Heart left ventricle (tissue), 16 donors: ENCODE results near the gene KRT33A. TPM values are rescaled to one million over a fixed set of nuclear protein-coding genes. Genes with fewer than 3 reads are reported as not detected.

Experiments used
- ATAC-seq, 4 donors: fragments of 200-7000 bp; cut with Tn5 transposase; one replicate each; pipeline ENCODE4 v1.9.1; 2020 to 2022; ENCODE audit warnings: moderate library complexity in 4 of 4, mild to moderate bottlenecking in 3 of 4, moderate number of reproducible peaks in 1 of 4
- DNase-seq, 5 donors: peaks; one replicate each; pipeline ENCODE4 v3.0.0-alpha.2; 2020
- H3K27ac ChIP-seq, 12 donors: fragments of 200-600 bp; sonication (generic) in 4 of 12; one replicate each; pipeline versions ENCODE4 v1.5.0 to v1.8.0; 2016 to 2022; ENCODE audit warnings: mild to moderate bottlenecking in 2 of 12
- H3K27me3 ChIP-seq, 9 donors: fragments of 200-600 bp; sonication (generic) in 2 of 9; one replicate each; pipeline versions ENCODE4 v1.5.1 to v1.8.0; 2016 to 2022; ENCODE audit warnings: mild to moderate bottlenecking in 3 of 9
- H3K36me3 ChIP-seq, 9 donors: fragments of 200-600 bp; sonication (generic) in 2 of 9; one replicate each; pipeline versions ENCODE4 v1.5.0 to v1.8.0; 2018 to 2022; ENCODE audit warnings: mild to moderate bottlenecking in 2 of 9
- H3K4me1 ChIP-seq, 12 donors: fragments of 200-600 bp; sonication (generic) in 4 of 12; one replicate each; pipeline versions ENCODE4 v1.5.0 to v1.8.0; 2016 to 2022; ENCODE audit warnings: mild to moderate bottlenecking in 3 of 12
- H3K4me3 ChIP-seq, 12 donors: fragments of 200-600 bp; sonication (generic) in 4 of 12; one replicate each; pipeline versions ENCODE4 v1.5.0 to v1.8.0; 2017 to 2022; ENCODE audit warnings: mild to moderate bottlenecking in 9 of 12, moderate library complexity in 4 of 12
- H3K9me3 ChIP-seq, 12 donors: fragments of 200-600 bp; sonication (generic) in 4 of 12; one replicate each; pipeline versions ENCODE4 v1.5.0 to v1.8.0; 2016 to 2022; ENCODE audit warnings: mild to moderate bottlenecking in 1 of 12
- POLR2A ChIP-seq, 2 donors: fragments of 450-650 bp; IDR thresholded peaks; one replicate each; pipeline ENCODE4 v1.6.1; 2017; ENCODE audit warnings: antibody characterized with exemption in 2 of 2, mild to moderate bottlenecking in 2 of 2, moderate library complexity in 2 of 2
- WGBS, 4 donors: extraction: QIAGEN DNeasy Blood & Tissue Kit in 2 of 4; methylation state at CpG; one replicate each; pipeline versions ENCODE4 v1.1.5 to v1.1.7; 2013 to 2018; 5-methylcytosine and 5-hydroxymethylcytosine counted together
- intact Hi-C, 10 donors: fragments of 100-400 bp; cut with DNase I; formaldehyde crosslinking; loops; one replicate each; pipeline versions ENCODE4 v1.11.1 to v1.14.2; 2022
- polyA plus RNA-seq, 2 donors: library from polyadenylated mRNA; stranded (reverse); fragments of 200-250 nt; gene quantifications; one replicate each; pipeline ENCODE4 v1.2.3, GENCODE V29; 2013
- total RNA-seq, 9 donors: library from RNA; depleted of rRNA in 2 of 9; stranded (reverse); fragments of >200 nt in 2 of 9; fragmentation: NEBNext Ultra II Directional in 3 of 9; extraction: Animal tissue kit (Norgen Biotek cat#: 25700) in 3 of 9; gene quantifications; one replicate each; pipeline versions ENCODE4 v1.1.0 to v1.2.4, GENCODE V29; 2016 to 2023
- TF ChIP-seq, protein P1 (sequence below), 12 donors: fragments of 200-600 bp; sonication (generic) in 4 of 12; IDR thresholded peaks; one replicate each; pipeline versions ENCODE4 v1.5.0 to v1.8.0; 2018 to 2022; ENCODE audit warnings: antibody characterized with exemption in 12 of 12, mild to moderate bottlenecking in 5 of 12
- donor health status: ischemic (EF 13 %, LVEDD 7.1; RV severe dilation, severe dysfunction).
- donor health status: healthy with polysubstance abuse.
- donor health status: DM: no; HTN: yes; CAD: no.
- donor health status: DM: no; HTN: no; CAD: no.
- donor health status: ischemic (EF 25% LVEDD 6.9; RV normal size, moderate dysfunction).
- donor health status: ischemic (EF 25% LVEDD 5.7; RV mildly dilated, moderate dysfunction).
- donor health status: healthy.
- donor health status: DM: yes; HTN: yes; CAD: no.
- donor health status: ischemic (EF 35%, LVEDD 5.7; RV mildly dilated, moderate dysfunction).
- donor health status: nonischemic (EF 11% LVEDD 7.7; RV severe dilation, severe dysfunction).
- donor health status: DM: yes; HTN: yes; CAD: no.
- donor health status: PGD.
- donor health status: ischemic (EF 29% LVEDD 5.4; RV normal size, mild dysfunction).
- donor health status: nonischemic (EF 23%, LVEDD 6.1; RV moderate dilation, normal function).

KRT33A gene
- total and polyA plus RNA-seq, 11 donors, result not detected

DNA sequence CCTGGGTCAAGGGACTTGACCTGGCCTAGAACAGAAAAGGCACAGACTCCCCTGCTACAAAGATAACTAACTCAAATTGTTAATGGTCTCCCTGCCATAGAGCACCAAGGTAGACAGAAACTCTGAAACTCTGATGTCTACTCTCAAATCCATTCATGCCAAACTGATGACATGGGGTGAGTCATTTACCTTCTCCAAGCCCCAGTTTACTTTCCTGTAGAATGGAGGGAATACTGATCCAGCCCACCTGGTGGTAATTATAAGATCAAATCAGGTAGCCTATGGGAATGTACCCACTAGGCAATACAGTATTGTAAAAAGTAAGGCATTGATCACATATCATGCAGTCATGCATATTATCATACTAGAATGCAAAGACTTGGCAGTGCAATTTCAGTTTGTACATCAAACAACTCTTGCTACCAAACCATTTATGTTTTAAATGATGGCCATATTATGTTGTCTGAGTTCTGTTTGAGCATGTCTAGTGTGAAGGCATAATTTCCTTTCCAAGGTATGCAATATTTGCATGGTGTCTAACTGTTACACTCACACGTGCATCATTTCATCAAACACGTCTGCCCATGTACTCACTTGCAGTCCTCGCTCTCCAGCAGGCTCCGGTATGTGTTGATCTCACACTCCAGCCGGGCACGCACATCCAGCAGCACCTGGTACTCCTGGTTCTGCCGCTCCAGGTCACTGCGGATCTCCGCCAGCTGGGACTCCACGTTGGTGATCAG, 43.8 kb upstream of the KRT33A start:
- intact Hi-C loops, result no loop called here
- H3K4me3 ChIP-seq, result no peak overlapping the region
- ATAC-seq (no peak), DNase-seq (no peak)
- peaks cover 0 to 8% (median 0%) of the 10 kb centered on the region in 9 donors for H3K27me3 ChIP-seq
- no peaks in the 10 kb centered on the region for H3K9me3 ChIP-seq
- peaks cover 0 to 18% (median 4%) of the 10 kb centered on the region in 12 donors for H3K4me1 ChIP-seq
- WGBS, 4 donors, result 82 to 91% (median 85%) methylated on average over 6 to 10 of the region's 10 CpGs
- TF ChIP-seq POLR2A (IDR thresholded peaks at IDR 0.05), result no peak
- TF ChIP-seq, protein P1, sequence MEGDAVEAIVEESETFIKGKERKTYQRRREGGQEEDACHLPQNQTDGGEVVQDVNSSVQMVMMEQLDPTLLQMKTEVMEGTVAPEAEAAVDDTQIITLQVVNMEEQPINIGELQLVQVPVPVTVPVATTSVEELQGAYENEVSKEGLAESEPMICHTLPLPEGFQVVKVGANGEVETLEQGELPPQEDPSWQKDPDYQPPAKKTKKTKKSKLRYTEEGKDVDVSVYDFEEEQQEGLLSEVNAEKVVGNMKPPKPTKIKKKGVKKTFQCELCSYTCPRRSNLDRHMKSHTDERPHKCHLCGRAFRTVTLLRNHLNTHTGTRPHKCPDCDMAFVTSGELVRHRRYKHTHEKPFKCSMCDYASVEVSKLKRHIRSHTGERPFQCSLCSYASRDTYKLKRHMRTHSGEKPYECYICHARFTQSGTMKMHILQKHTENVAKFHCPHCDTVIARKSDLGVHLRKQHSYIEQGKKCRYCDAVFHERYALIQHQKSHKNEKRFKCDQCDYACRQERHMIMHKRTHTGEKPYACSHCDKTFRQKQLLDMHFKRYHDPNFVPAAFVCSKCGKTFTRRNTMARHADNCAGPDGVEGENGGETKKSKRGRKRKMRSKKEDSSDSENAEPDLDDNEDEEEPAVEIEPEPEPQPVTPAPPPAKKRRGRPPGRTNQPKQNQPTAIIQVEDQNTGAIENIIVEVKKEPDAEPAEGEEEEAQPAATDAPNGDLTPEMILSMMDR (IDR thresholded peaks at IDR 0.05), result no peak
- H3K36me3 ChIP-seq, result no peaks in the 10 kb centered on the region
- H3K27ac ChIP-seq, result no peak overlapping the region

DNA sequence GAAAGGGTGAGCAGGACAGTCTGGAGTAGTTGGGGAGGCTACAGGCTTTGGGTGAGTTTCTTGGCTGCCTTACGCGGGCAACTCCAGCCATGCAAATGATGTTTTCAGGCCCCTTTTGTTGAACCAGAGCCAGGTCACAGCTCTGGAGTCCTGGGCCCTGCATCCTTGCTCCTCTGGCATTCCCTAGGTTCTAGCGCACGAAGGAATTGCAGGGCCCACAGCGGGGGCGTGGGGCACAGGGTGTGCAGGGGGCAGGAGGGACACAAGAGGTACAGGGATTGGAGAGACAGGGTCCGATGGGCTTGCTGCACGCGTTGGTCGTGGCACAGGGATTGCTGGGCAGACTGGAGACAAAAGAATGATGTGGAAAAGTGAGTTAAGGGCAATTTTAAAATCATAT, 43.2 kb upstream of the KRT33A start:
- peak overlapping the region in 1 of 12 donors; percentile 24 for H3K27ac ChIP-seq
- intact Hi-C loops, result no loop called here
- ATAC-seq, result no peak
- no peaks in the 10 kb centered on the region for H3K36me3 ChIP-seq
- H3K4me3 ChIP-seq, result no peak overlapping the region
- H3K4me1 ChIP-seq, result peaks cover 0 to 18% (median 4%) of the 10 kb centered on the region in 12 donors
- WGBS, 4 donors, result 74 to 84% (median 81%) methylated on average over 10 of the region's 10 CpGs
- TF ChIP-seq POLR2A (IDR thresholded peaks at IDR 0.05), result no peak
- TF ChIP-seq, protein P1 (IDR thresholded peaks at IDR 0.05), result no peak
- no peaks in the 10 kb centered on the region for H3K9me3 ChIP-seq
- peaks cover 0 to 8% (median 0%) of the 10 kb centered on the region in 9 donors for H3K27me3 ChIP-seq
- DNase-seq, result no peak

DNA sequence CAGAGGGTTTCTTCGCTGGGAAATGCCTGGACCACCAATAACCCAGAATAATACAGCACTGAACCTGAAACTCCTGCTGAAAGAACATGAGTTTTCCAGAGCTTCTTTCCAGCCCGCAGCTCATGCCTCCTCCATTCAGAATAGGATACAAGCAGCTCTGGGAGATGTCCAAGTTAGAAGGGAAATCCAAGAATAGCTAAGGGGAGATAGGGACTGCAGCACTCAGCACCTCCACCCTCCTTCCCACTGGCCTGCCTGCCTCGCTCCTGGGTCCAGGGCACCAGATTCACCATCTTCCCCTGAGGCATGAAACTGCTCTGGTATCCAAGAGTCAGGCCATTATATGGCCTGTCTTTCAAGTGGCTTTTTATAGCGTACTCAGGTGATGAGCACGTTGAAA, 42.7 kb upstream of the KRT33A start:
- H3K4me3 ChIP-seq, result no peak overlapping the region
- peaks cover 0 to 18% (median 4%) of the 10 kb centered on the region in 12 donors for H3K4me1 ChIP-seq
- no peaks in the 10 kb centered on the region for H3K36me3 ChIP-seq
- H3K27me3 ChIP-seq, result peaks cover 0 to 8% (median 0%) of the 10 kb centered on the region in 9 donors
- no peaks in the 10 kb centered on the region for H3K9me3 ChIP-seq
- ATAC-seq (peak; percentile 58 to 97 (median 89)), DNase-seq (peak in 3 of 5 donors; percentile 18 to 50 (median 31))
- intact Hi-C loops, result no loop called here
- TF ChIP-seq POLR2A (IDR thresholded peaks at IDR 0.05), result no peak
- TF ChIP-seq, protein P1 (IDR thresholded peaks at IDR 0.05), result no peak
- WGBS, 4 donors, result 13 to 30% (median 20%) methylated on average over 5 of the region's 5 CpGs
- H3K27ac ChIP-seq, result peak overlapping the region in 3 of 12 donors; percentile 13 to 24 (median 24)

- Histone ChIP-seq H3K36me3 (no peaks in the 10 kb centered on the region), H3K4me1 (peaks cover 0 to 18% (median 4%) of the 10 kb centered on the region in 12 donors), H3K4me3 (no peak overlapping the region), H3K9me3 (peaks cover 0 to 4% (median 0%) of the 10 kb centered on the region in 12 donors), H3K27ac (no peak overlapping the region), H3K27me3 (peaks cover 0 to 12% (median 0%) of the 10 kb centered on the region in 9 donors)
- 89 to 99% (median 98%) methylated on average over 1 of the region's 1 CpG for WGBS, 4 donors
- ATAC-seq, result no peak
- no peak for DNase-seq
- intact Hi-C loops, result no loop called here
- TF ChIP-seq, protein P1 (IDR thresholded peaks at IDR 0.05), result no peak
- no peak for TF ChIP-seq POLR2A (IDR thresholded peaks at IDR 0.05)
Measured at GRCh38 chr17:41392278-41392677, 41.6 kb upstream of the KRT33A start.
